Trophoblast cell (in vitro differentiated cells and primary cell): ENCODE data around the gene RHEB.
A peak's percentile ranks its signal among the peaks of the same experiment; 100 is the strongest.

Source experiments
- DNase-seq, 2 donors: peaks; one replicate each; pipeline ENCODE4 v3.0.0-alpha.2; 2016
- H2AFZ ChIP-seq: 2 replicates; pipeline ENCODE4 v1.6.1; 2013; ENCODE audit warnings: low read length, moderate library complexity, mild to moderate bottlenecking; ENCODE audit not compliant: insufficient read depth, poor library complexity
- H2AK5ac ChIP-seq: 2 replicates; pipeline ENCODE4 v1.6.1; 2013; ENCODE audit warnings: mild to moderate bottlenecking, low read length
- H2BK120ac ChIP-seq: 2 replicates; pipeline ENCODE4 v1.6.1; 2013; ENCODE audit warnings: low read length, mild to moderate bottlenecking, moderate library complexity; ENCODE audit not compliant: insufficient read depth, poor library complexity
- H2BK12ac ChIP-seq: 2 replicates; pipeline ENCODE4 v1.6.1; 2013; ENCODE audit warnings: mild to moderate bottlenecking, low read length, moderate library complexity
- H2BK5ac ChIP-seq: 2 replicates; pipeline ENCODE4 v1.6.1; 2013; ENCODE audit warnings: low read length, low read depth, moderate library complexity, mild to moderate bottlenecking; ENCODE audit not compliant: poor library complexity
- H3K14ac ChIP-seq: 2 replicates; pipeline ENCODE4 v1.6.1; 2013; ENCODE audit warnings: mild to moderate bottlenecking, low read length
- H3K18ac ChIP-seq: 2 replicates; pipeline ENCODE4 v1.6.1; 2013; ENCODE audit warnings: mild to moderate bottlenecking, low read length
- H3K23ac ChIP-seq: 2 replicates; pipeline ENCODE4 v1.6.1; 2013; ENCODE audit warnings: low read length
- H3K27ac ChIP-seq: 2 replicates; pipeline ENCODE4 v1.5.1; 2013; ENCODE audit warnings: low read depth, mild to moderate bottlenecking, inconsistent platforms, low read length, moderate library complexity
- H3K27me3 ChIP-seq: 2 replicates; pipeline ENCODE4 v1.6.1; 2013; ENCODE audit warnings: inconsistent platforms, mild to moderate bottlenecking, low read length, moderate library complexity; ENCODE audit not compliant: insufficient read depth
- H3K36me3 ChIP-seq, 2 experiments: 1 replicate in 1 of 2; 2 replicates in 1 of 2; pipeline ENCODE4 v1.6.1; 2013; ENCODE audit warnings: low read length in 2 of 2, mild to moderate bottlenecking in 2 of 2, moderate library complexity in 1 of 2; ENCODE audit not compliant: insufficient read depth in 2 of 2, control insufficient read depth in 1 of 2
- H3K4ac ChIP-seq: 2 replicates; pipeline ENCODE4 v1.6.1; 2013; ENCODE audit warnings: low read depth, mild to moderate bottlenecking, low read length, moderate library complexity
- H3K4me1 ChIP-seq, 2 experiments: 1 replicate in 1 of 2; 2 replicates in 1 of 2; pipeline ENCODE4 v1.6.1; 2013; ENCODE audit warnings: low read length in 2 of 2, mild to moderate bottlenecking in 2 of 2, moderate library complexity in 1 of 2; ENCODE audit not compliant: insufficient read depth in 2 of 2, control insufficient read depth in 1 of 2
- H3K4me2 ChIP-seq: 2 replicates; pipeline ENCODE4 v1.6.1; 2013; ENCODE audit warnings: inconsistent platforms, mild to moderate bottlenecking, low read length, moderate library complexity
- H3K4me3 ChIP-seq: 2 replicates; pipeline ENCODE4 v1.5.1; 2013; ENCODE audit warnings: mild to moderate bottlenecking, low read depth, low read length, inconsistent platforms
- H3K79me1 ChIP-seq: one replicate; pipeline ENCODE4 v1.6.1; 2013; ENCODE audit warnings: low read length
- H3K79me2 ChIP-seq: 2 replicates; pipeline ENCODE4 v1.6.1; 2013; ENCODE audit warnings: low read length, mild to moderate bottlenecking; ENCODE audit not compliant: control insufficient read depth, insufficient read depth, poor library complexity
- H3K9ac ChIP-seq: 2 replicates; pipeline ENCODE4 v1.6.1; 2013; ENCODE audit warnings: mild to moderate bottlenecking, low read length
- H3K9me3 ChIP-seq: 2 replicates; pipeline ENCODE4 v1.6.1; 2013; ENCODE audit warnings: low read depth, mild to moderate bottlenecking, control low read depth, inconsistent platforms, low read length; ENCODE audit not compliant: insufficient read depth
- H4K12ac ChIP-seq: 2 replicates; pipeline ENCODE4 v1.6.1; 2013; ENCODE audit warnings: low read depth, mild to moderate bottlenecking, low read length, moderate library complexity
- H4K8ac ChIP-seq: 2 replicates; pipeline ENCODE4 v1.6.1; 2013; ENCODE audit warnings: low read depth, mild to moderate bottlenecking, low read length, moderate library complexity
- H4K91ac ChIP-seq: one replicate; pipeline ENCODE4 v1.6.1; 2013; ENCODE audit warnings: low read depth, mild to moderate bottlenecking, low read length, moderate library complexity
- WGBS: extraction: QIAGEN DNeasy Blood & Tissue Kit; methylation state at CpG from one replicate; pipeline ENCODE4 v1.1.7; 2013; ENCODE audit warnings: missing lambda C conversion rate; ENCODE audit not compliant: insufficient read length, insufficient coverage; ENCODE audit errors: extremely low coverage; 5-methylcytosine and 5-hydroxymethylcytosine counted together

RHEB gene

DNA sequence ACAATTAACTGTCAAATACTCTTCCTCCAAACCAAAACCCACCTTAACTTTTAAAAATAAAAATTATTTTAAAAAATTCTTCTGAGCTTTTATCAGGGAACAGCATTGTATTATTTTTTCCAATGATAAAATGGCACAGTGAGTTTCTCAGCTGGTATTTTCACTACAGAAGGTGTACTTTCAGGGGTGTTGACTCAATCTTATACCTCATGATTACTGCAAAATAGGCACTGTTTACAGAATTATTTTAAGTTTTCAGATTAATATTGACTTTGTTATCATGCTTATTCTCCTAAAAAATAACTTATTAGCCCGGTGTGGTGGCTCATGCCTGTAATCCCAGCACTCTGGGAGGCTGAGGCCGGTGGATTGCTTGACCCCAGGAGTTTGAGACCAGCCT, 24.3 kb downstream of the RHEB start:
- no peak for DNase-seq
- Histone ChIP-seq H4K12ac (no peak overlapping the region), H3K79me2 (peaks cover 18% of the 10 kb centered on the region), H3K9ac (no peak overlapping the region), H3K9me3 (no peaks in the 10 kb centered on the region), H3K4me1 (peaks cover 5 to 14% of the 10 kb centered on the region in 2 experiments), H3K14ac (no peak overlapping the region), H3K4me3 (no peak overlapping the region), H3K79me1 (peaks cover 3% of the 10 kb centered on the region), H2BK120ac (no peak overlapping the region), H3K18ac (no peak overlapping the region), H4K91ac (no peak overlapping the region), H3K27ac (no peak overlapping the region), H3K4me2 (no peak overlapping the region), H2AK5ac (no peak overlapping the region), H2AFZ (no peak overlapping the region), H3K27me3 (no peaks in the 10 kb centered on the region), H3K4ac (no peak overlapping the region), H3K23ac (no peak overlapping the region), H4K8ac (no peak overlapping the region), H2BK5ac (no peak overlapping the region), H2BK12ac (no peak overlapping the region), H3K36me3 (peaks cover 0 to 3% of the 10 kb centered on the region in 2 experiments)
- WGBS = no CpG with 5 or more reads among the region's 2 CpGs

DNA sequence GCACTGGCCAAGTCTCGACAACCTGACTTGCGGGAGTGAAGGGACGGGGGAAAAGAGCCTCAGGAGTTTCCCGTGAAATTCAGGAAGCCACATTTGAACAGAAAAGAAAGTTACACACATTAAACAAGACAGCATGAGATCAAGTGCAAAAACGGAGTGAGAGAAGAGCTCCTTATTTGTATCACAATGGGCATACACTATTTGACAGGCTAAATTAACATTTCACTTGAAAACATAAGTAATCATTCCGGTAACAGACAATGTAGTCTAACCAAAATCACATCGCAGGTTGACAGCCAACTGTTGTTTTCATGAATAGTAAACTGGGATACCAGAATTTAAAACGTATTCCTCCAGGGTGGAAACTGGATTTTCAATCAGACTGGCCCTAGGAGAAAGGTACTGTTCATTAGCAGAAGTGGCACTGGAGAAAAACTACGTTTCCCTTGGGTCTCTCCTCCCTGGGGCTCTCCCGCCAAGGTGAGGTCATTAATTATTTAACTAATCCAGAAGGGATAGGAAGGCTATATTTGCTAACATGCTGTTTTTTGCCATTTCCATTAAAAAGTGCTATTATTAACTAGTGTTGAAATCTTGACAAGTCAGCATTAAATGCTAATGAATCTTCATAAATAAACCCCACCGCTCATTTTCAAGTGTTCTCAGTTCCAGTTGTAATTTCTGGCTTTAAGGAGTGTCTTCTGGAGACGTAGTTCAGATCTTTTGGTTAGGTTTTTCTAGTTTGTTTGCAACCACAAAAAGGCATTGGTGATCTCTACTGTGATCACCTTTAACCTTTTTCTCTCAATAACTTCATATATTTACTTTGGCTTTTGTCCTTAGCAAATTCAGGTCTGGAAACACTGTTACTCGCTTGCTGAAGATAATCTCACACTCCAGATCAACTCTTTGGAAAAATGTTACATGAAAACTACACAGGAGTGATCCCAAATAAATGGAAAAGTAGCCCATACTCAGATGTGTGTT, 25.1 kb downstream of the RHEB start:
- Histone ChIP-seq H3K79me2 (peaks cover 15% of the 10 kb centered on the region), H3K4me3 (no peak overlapping the region), H4K8ac (no peak overlapping the region), H3K4me1 (peaks cover 9 to 16% of the 10 kb centered on the region in 2 experiments), H4K12ac (no peak overlapping the region), H2BK12ac (no peak overlapping the region), H3K36me3 (peaks cover 4% of the 10 kb centered on the region in 2 experiments), H2BK5ac (no peak overlapping the region), H3K9ac (no peak overlapping the region), H3K9me3 (no peaks in the 10 kb centered on the region), H4K91ac (no peak overlapping the region), H3K27ac (no peak overlapping the region), H3K14ac (no peak overlapping the region), H2AFZ (no peak overlapping the region), H3K27me3 (no peaks in the 10 kb centered on the region), H3K79me1 (peaks cover 6% of the 10 kb centered on the region), H2AK5ac (no peak overlapping the region), H3K18ac (no peak overlapping the region), H3K4me2 (no peak overlapping the region), H3K23ac (no peak overlapping the region), H2BK120ac (no peak overlapping the region), H3K4ac (peak overlapping the region; percentile 28)
- WGBS = no CpG with 5 or more reads among the region's 13 CpGs
- DNase-seq = no peak

DNA sequence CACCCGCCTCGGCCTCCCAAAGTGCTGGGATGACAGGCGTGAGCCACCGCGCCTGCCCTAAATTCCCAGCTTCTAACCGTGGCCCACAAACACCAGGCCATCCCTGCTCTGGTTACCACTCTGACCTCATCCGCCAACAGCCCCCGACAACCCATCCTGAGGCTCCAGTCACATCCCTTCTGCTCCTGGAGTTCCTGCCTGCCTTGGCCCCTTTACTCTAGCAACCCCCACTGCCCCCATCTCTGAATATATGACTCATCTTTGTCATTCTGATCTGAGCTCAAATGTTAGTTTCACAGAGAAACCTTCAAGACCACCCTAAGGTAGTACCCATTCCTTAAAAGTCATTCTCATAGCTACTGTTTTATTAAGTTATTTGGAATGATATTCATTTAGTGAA, 26.6 kb downstream of the RHEB start:
- no peak overlapping the region for H3K4me3 ChIP-seq

DNA sequence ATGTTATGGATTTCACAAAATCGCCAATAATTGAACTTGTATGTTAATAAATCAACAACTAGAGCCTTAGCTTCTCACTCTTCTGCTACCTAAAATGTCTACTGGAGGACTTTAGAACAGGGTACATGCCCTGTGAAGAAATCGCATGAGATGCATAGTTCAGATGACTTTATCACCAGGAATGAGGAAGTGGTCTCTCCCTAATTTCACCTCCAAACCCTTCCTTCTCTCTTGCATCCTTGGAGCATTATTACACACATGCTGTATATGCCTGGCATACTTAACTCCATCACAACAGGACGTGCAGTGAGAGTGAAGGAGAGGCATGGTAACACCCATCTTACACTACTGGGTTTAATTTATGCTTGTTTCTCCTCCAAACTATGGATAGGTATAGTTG, 27.8 kb downstream of the RHEB start:
- no peak overlapping the region for H3K18ac ChIP-seq
- no CpG with 5 or more reads among the region's 3 CpGs for WGBS

More for the DNA sequence above, 26.6 kb downstream of the RHEB start:
- no peak overlapping the region for H3K23ac ChIP-seq
- no CpG with 5 or more reads among the region's 8 CpGs for WGBS
- H3K9ac ChIP-seq = no peak overlapping the region
- H3K27ac ChIP-seq = no peak overlapping the region
- H3K79me2 ChIP-seq = peaks cover 10% of the 10 kb centered on the region
- no peak overlapping the region for H2AK5ac ChIP-seq
- no peak overlapping the region for H3K14ac ChIP-seq
- H3K4me2 ChIP-seq = no peak overlapping the region
- H4K12ac ChIP-seq = no peak overlapping the region
- H3K27me3 ChIP-seq = no peaks in the 10 kb centered on the region
- no peak overlapping the region for H2BK120ac ChIP-seq
- H2BK12ac ChIP-seq = no peak overlapping the region
- peak overlapping the region; percentile 53 for H3K4ac ChIP-seq
- no peak overlapping the region for H2BK5ac ChIP-seq
- DNase-seq = no peak
- H3K4me1 ChIP-seq = peaks cover 9 to 16% of the 10 kb centered on the region in 2 experiments
- H3K9me3 ChIP-seq = no peaks in the 10 kb centered on the region
- no peak overlapping the region for H2AFZ ChIP-seq
- peaks cover 6% of the 10 kb centered on the region for H3K79me1 ChIP-seq
- H4K8ac ChIP-seq = no peak overlapping the region
- peaks cover 6% of the 10 kb centered on the region in 2 experiments for H3K36me3 ChIP-seq
- H3K18ac ChIP-seq = peak overlapping the region; percentile 39
- H4K91ac ChIP-seq = no peak overlapping the region

More for the DNA sequence above, 27.8 kb downstream of the RHEB start:
- Histone ChIP-seq H2BK5ac (no peak overlapping the region), H3K36me3 (peaks cover 8 to 13% of the 10 kb centered on the region in 2 experiments), H3K27ac (no peak overlapping the region), H4K12ac (no peak overlapping the region), H3K23ac (no peak overlapping the region), H3K4me1 (peaks cover 9 to 12% of the 10 kb centered on the region in 2 experiments), H3K9me3 (no peaks in the 10 kb centered on the region), H2AK5ac (no peak overlapping the region), H3K4me2 (no peak overlapping the region), H3K14ac (no peak overlapping the region), H4K91ac (no peak overlapping the region), H2BK120ac (no peak overlapping the region), H3K79me2 (peaks cover 10% of the 10 kb centered on the region), H3K27me3 (no peaks in the 10 kb centered on the region), H3K79me1 (peaks cover 6% of the 10 kb centered on the region), H4K8ac (no peak overlapping the region), H3K4ac (no peak overlapping the region), H3K4me3 (no peak overlapping the region), H3K9ac (no peak overlapping the region), H2BK12ac (no peak overlapping the region), H2AFZ (no peak overlapping the region)
- peak; percentile 70 to 91 for DNase-seq
